Neural progenitor cell (in vitro differentiated cells): ENCODE data around the gene HOXD12.

Experiments used
- EZH2 ChIP-seq: fragments of 200-600 bp; sonication (generic); IDR thresholded peaks from 2 replicates; pipeline ENCODE4 v1.6.1; 2017; ENCODE audit warnings: antibody characterized with exemption, mild to moderate bottlenecking, moderate library complexity
- EZH2phosphoT487 ChIP-seq: fragments of 200-600 bp; sonication (generic); IDR thresholded peaks from 2 replicates; pipeline ENCODE4 v1.6.1; 2017; ENCODE audit warnings: antibody characterized with exemption
- TF ChIP-seq, protein P1 (sequence below): fragments of 200-600 bp; sonication (generic); IDR thresholded peaks from 2 replicates; pipeline ENCODE4 v1.5.1; 2017; ENCODE audit warnings: antibody characterized with exemption, mild to moderate bottlenecking

GRCh38 chr2:176130957-176131847 lies 31.6 kb downstream of the HOXD12 start:
- TF ChIP-seq, protein P1, sequence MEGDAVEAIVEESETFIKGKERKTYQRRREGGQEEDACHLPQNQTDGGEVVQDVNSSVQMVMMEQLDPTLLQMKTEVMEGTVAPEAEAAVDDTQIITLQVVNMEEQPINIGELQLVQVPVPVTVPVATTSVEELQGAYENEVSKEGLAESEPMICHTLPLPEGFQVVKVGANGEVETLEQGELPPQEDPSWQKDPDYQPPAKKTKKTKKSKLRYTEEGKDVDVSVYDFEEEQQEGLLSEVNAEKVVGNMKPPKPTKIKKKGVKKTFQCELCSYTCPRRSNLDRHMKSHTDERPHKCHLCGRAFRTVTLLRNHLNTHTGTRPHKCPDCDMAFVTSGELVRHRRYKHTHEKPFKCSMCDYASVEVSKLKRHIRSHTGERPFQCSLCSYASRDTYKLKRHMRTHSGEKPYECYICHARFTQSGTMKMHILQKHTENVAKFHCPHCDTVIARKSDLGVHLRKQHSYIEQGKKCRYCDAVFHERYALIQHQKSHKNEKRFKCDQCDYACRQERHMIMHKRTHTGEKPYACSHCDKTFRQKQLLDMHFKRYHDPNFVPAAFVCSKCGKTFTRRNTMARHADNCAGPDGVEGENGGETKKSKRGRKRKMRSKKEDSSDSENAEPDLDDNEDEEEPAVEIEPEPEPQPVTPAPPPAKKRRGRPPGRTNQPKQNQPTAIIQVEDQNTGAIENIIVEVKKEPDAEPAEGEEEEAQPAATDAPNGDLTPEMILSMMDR, result no peak
- TF ChIP-seq EZH2phosphoT487, result peak; percentile 4
- peak; percentile 81 for TF ChIP-seq EZH2
